Liver (tissue), 9 donors: ENCODE measurements around the gene EMILIN1. TPM values are rescaled to one million over a fixed set of nuclear protein-coding genes. Genes with fewer than 3 reads are reported as not detected.

ENCODE experiments used
- DNase-seq: peaks from one replicate; pipeline ENCODE4 v3.0.0-alpha.2; 2017; ENCODE audit warnings: low spot score
- H3K27ac ChIP-seq, 2 donors: one replicate each; pipeline ENCODE4 v1.7.0; 2013; ENCODE audit warnings: inconsistent platforms in 2 of 2, low read length in 2 of 2, control low read depth in 1 of 2, low read depth in 1 of 2, mild to moderate bottlenecking in 1 of 2
- H3K27me3 ChIP-seq, 4 donors: one replicate each; pipeline versions ENCODE4 v1.6.1 to v1.7.0; 2013; ENCODE audit warnings: low read length in 3 of 4, inconsistent platforms in 1 of 4, mild to moderate bottlenecking in 1 of 4, moderate library complexity in 1 of 4; ENCODE audit not compliant: control insufficient read depth in 4 of 4, insufficient read depth in 4 of 4
- H3K36me3 ChIP-seq, 4 donors: one replicate each; pipeline versions ENCODE4 v1.6.1 to v1.7.0; 2013; ENCODE audit warnings: low read length in 3 of 4, mild to moderate bottlenecking in 3 of 4, low read depth in 1 of 4, moderate library complexity in 1 of 4; ENCODE audit not compliant: control insufficient read depth in 4 of 4, insufficient read depth in 3 of 4
- H3K4me1 ChIP-seq, 4 donors: one replicate each; pipeline versions ENCODE4 v1.6.1 to v1.7.0; 2013; ENCODE audit warnings: low read length in 3 of 4, mild to moderate bottlenecking in 3 of 4, moderate library complexity in 1 of 4; ENCODE audit not compliant: control insufficient read depth in 4 of 4, insufficient read depth in 4 of 4
- H3K4me3 ChIP-seq, 3 donors: one replicate each; pipeline versions ENCODE4 v1.6.1 to v1.7.0; 2013; ENCODE audit warnings: low read length in 3 of 3, control low read depth in 1 of 3, low read depth in 1 of 3, mild to moderate bottlenecking in 1 of 3
- H3K9ac ChIP-seq, 2 donors: one replicate each; pipeline ENCODE4 v1.7.0; 2013; ENCODE audit warnings: low read length in 2 of 2, mild to moderate bottlenecking in 2 of 2, moderate library complexity in 2 of 2, control low read depth in 1 of 2, low read depth in 1 of 2
- H3K9me3 ChIP-seq, 4 donors: one replicate each; pipeline versions ENCODE4 v1.6.1 to v1.7.0; 2013; ENCODE audit warnings: low read length in 3 of 4; ENCODE audit not compliant: control insufficient read depth in 4 of 4
- ATF3 ChIP-seq: IDR thresholded peaks from 2 replicates; pipeline ENCODE4 v1.6.1; 2016; ENCODE audit warnings: antibody characterized with exemption
- CTCF ChIP-seq: fragments of 150-350 bp; IDR thresholded peaks from 2 replicates; pipeline ENCODE4 v1.5.1; 2017; ENCODE audit warnings: improper control_type of control experiment, low read depth, low read length; ENCODE audit not compliant: missing input control
- EGR1 ChIP-seq, 2 donors: IDR thresholded peaks; 2 replicates each; pipeline ENCODE4 v1.6.1; 2016 to 2018; ENCODE audit warnings: antibody characterized with exemption in 2 of 2, low read depth in 2 of 2
- FOXA1 ChIP-seq: IDR thresholded peaks from 2 replicates; pipeline ENCODE4 v1.6.1; 2016; ENCODE audit warnings: antibody characterized with exemption
- FOXA2 ChIP-seq: IDR thresholded peaks from 2 replicates; pipeline ENCODE4 v1.6.1; 2016; ENCODE audit warnings: antibody characterized with exemption
- GABPA ChIP-seq, 2 donors: IDR thresholded peaks in 1 of 2; conservative IDR thresholded peaks in 1 of 2; 2 replicates each; pipeline ENCODE4 v1.6.1; 2016; ENCODE audit warnings: antibody characterized with exemption in 2 of 2, mild to moderate bottlenecking in 1 of 2, moderate library complexity in 1 of 2
- HNF4A ChIP-seq, 2 donors: conservative IDR thresholded peaks; 2 replicates each; pipeline ENCODE4 v1.6.1; 2016; ENCODE audit warnings: antibody characterized with exemption in 2 of 2, mild to moderate bottlenecking in 2 of 2
- HNF4G ChIP-seq: IDR thresholded peaks from 2 replicates; pipeline ENCODE4 v1.6.1; 2016; ENCODE audit warnings: antibody characterized with exemption
- JUND ChIP-seq, 2 donors: IDR thresholded peaks; 2 replicates each; pipeline ENCODE4 v1.6.1; 2016; ENCODE audit warnings: antibody characterized with exemption in 2 of 2
- MAX ChIP-seq: IDR thresholded peaks from 2 replicates; pipeline ENCODE4 v1.6.1; 2016; ENCODE audit warnings: antibody characterized with exemption
- NR2F2 ChIP-seq: IDR thresholded peaks from 2 replicates; pipeline ENCODE4 v1.6.1; 2016; ENCODE audit warnings: antibody characterized with exemption
- RAD21 ChIP-seq, 2 donors: IDR thresholded peaks; 2 replicates each; pipeline ENCODE4 v1.6.1; 2016; ENCODE audit warnings: antibody characterized with exemption in 2 of 2, mild to moderate bottlenecking in 2 of 2
- REST ChIP-seq: IDR thresholded peaks from 2 replicates; pipeline ENCODE4 v1.6.1; 2016; ENCODE audit warnings: antibody characterized with exemption, mild to moderate bottlenecking
- RXRA ChIP-seq, 2 donors: IDR thresholded peaks; 2 replicates each; pipeline ENCODE4 v1.6.1; 2017 to 2018; ENCODE audit warnings: antibody characterized with exemption in 2 of 2, mild to moderate bottlenecking in 1 of 2
- SP1 ChIP-seq: IDR thresholded peaks from 2 replicates; pipeline ENCODE4 v1.6.1; 2018; ENCODE audit warnings: antibody characterized with exemption, mild to moderate bottlenecking
- TAF1 ChIP-seq: conservative IDR thresholded peaks from 2 replicates; pipeline ENCODE4 v1.6.1; 2016; ENCODE audit warnings: antibody characterized with exemption, mild to moderate bottlenecking
- YY1 ChIP-seq: IDR thresholded peaks from 2 replicates; pipeline ENCODE4 v1.6.1; 2016; ENCODE audit warnings: antibody characterized with exemption, mild to moderate bottlenecking
- ZBTB33 ChIP-seq: IDR thresholded peaks from 2 replicates; pipeline ENCODE4 v1.6.1; 2016; ENCODE audit warnings: antibody characterized with exemption
- WGBS: extraction: QIAGEN DNeasy Blood & Tissue Kit; methylation state at CpG from one replicate; pipeline ENCODE4 v1.1.7; 2013; 5-methylcytosine and 5-hydroxymethylcytosine counted together
- polyA plus RNA-seq, 2 donors: library from polyadenylated mRNA; stranded (reverse) in 1 of 2; unstranded in 1 of 2; fragments of 200-250 nt in 1 of 2; fragments of >200 nt in 1 of 2; fragmentation: Nextera tagmentation in 1 of 2; extraction: Ambion mirVana in 1 of 2; gene quantifications; one replicate each; pipeline versions ENCODE4 v1.2.1 to v1.2.3, GENCODE V29; 2013 to 2015
- total RNA-seq, 2 donors: library from RNA; depleted of rRNA; stranded (reverse); fragments of >200 nt; gene quantifications; one replicate each; pipeline ENCODE4 v1.2.3, GENCODE V29; 2014
- donor health status: healthy.
- donor health status: healthy.
- donor health status: healthy.
- donor health status: healthy.
- donor health status: healthy.

The EMILIN1 gene
- total and polyA plus RNA-seq, 4 donors, result 3.4 to 26.1 (median 24.0) TPM

- peak; percentile 96 for DNase-seq
- Histone ChIP-seq H3K4me3 (peak overlapping the region; percentile 72 to 84 (median 83)), H3K27ac (peak overlapping the region; percentile 77 to 79), H3K36me3 (peaks cover 0 to 10% (median 9%) of the 10 kb centered on the region in 4 donors), H3K4me1 (peaks cover 6 to 24% (median 14%) of the 10 kb centered on the region in 4 donors), H3K27me3 (no peaks in the 10 kb centered on the region), H3K9ac (peak overlapping the region; percentile 41 to 59), H3K9me3 (no peaks in the 10 kb centered on the region)
- TF ChIP-seq MAX, result peak; percentile 48
- TF ChIP-seq REST, result peak; percentile 36
- peak in 1 of 2 donors; percentile 62 for TF ChIP-seq RAD21 (IDR thresholded peaks at IDR 0.05)
- peak in 1 of 2 donors; percentile 23 for TF ChIP-seq HNF4A (conservative IDR thresholded peaks at IDR 0.05)
- no peak for TF ChIP-seq HNF4G
- peak; percentile 32 for TF ChIP-seq CTCF
- TF ChIP-seq TAF1, result no peak
- no peak for TF ChIP-seq SP1
- TF ChIP-seq ATF3, result peak; percentile 100
- TF ChIP-seq ZBTB33, result peak; percentile 59
- no peak for TF ChIP-seq FOXA1
- TF ChIP-seq YY1, result peak; percentile 21
- peak; percentile 80 for TF ChIP-seq NR2F2
- peak in 1 of 2 donors; percentile 73 for TF ChIP-seq RXRA (IDR thresholded peaks at IDR 0.05)
- TF ChIP-seq FOXA2, result peak; percentile 3
- peak in 1 of 2 donors; percentile 46 for TF ChIP-seq JUND (IDR thresholded peaks at IDR 0.05)
- peak in 1 of 2 donors; percentile 21 for TF ChIP-seq EGR1 (IDR thresholded peaks at IDR 0.05; ENCODE audit: low read depth in 2 of 2)
- peak in 1 of 2 donors; percentile 45 for TF ChIP-seq GABPA (IDR thresholded peaks at IDR 0.05 in 1 of 2, conservative IDR thresholded peaks at IDR 0.05 in 1 of 2)
- WGBS, result under 1% methylated on average over 48 of the region's 48 CpGs
These were observed 28.0 kb upstream of the EMILIN1 start for GRCh38 chr2:27050281-27050995.
